ENCODE data around the gene SCD5. TPM values are rescaled to one million over a fixed set of nuclear protein-coding genes. Genes with fewer than 3 reads are reported as not detected.
A peak's percentile ranks its signal among the peaks of the same experiment; 100 is the strongest.

The SCD5 gene
- total RNA-seq, 6 experiments from 2014 or later = 0.62 to 1.4 (median 0.96) TPM

GRCh38 chr4:82803746-82804145 lies 5.2 kb upstream of the SCD5 start:
- H3K27ac ChIP-seq = no peak overlapping the region

GRCh38 chr4:82802911-82803310 lies 4.3 kb upstream of the SCD5 start:
- H3K9me3 ChIP-seq = no peaks in the 10 kb centered on the region
- peaks cover 0 to 14% (median 0%) of the 10 kb centered on the region in 4 donors for H3K4me1 ChIP-seq
- H3K27ac ChIP-seq = no peak overlapping the region
- no peaks in the 10 kb centered on the region for H3K27me3 ChIP-seq
- DNase-seq = no peak
- WGBS (ENCODE audit: insufficient coverage, low coverage, low lambda C conversion rate, missing lambda C conversion rate) = 24% methylated on average over 2 of the region's 2 CpGs
- TF ChIP-seq CTCF (IDR thresholded peaks at IDR 0.05) = no peak
- no peak overlapping the region for H3K4me3 ChIP-seq
- ATAC-seq = no peak
- intact Hi-C loops (cut with DNase I) = no loop called here
- no peaks in the 10 kb centered on the region for H3K36me3 ChIP-seq

More at GRCh38 chr4:82803746-82804145, 5.2 kb upstream of the SCD5 start:
- H3K4me3 ChIP-seq = no peak overlapping the region
- H3K9me3 ChIP-seq = no peaks in the 10 kb centered on the region
- TF ChIP-seq POLR2A (IDR thresholded peaks at IDR 0.05) (no peak), CTCF (IDR thresholded peaks at IDR 0.05) (no peak)
- DNase-seq = no peak
- no peaks in the 10 kb centered on the region for H3K27me3 ChIP-seq
- intact Hi-C loops (cut with DNase I) = no loop called here
- no peak for ATAC-seq
- peaks cover 0 to 5% (median 0%) of the 10 kb centered on the region in 4 donors for H3K4me1 ChIP-seq
- no peaks in the 10 kb centered on the region for H3K36me3 ChIP-seq
- 83% methylated on average over 4 of the region's 4 CpGs for WGBS (ENCODE audit: insufficient coverage, low coverage, low lambda C conversion rate, missing lambda C conversion rate)

- H3K27me3 ChIP-seq = no peaks in the 10 kb centered on the region
- no peak overlapping the region for H3K27ac ChIP-seq
- ATAC-seq (peak in 1 of 4 donors; percentile 18), DNase-seq (no peak)
- H3K36me3 ChIP-seq = no peaks in the 10 kb centered on the region
- TF ChIP-seq POLR2A (IDR thresholded peaks at IDR 0.05) = no peak
- TF ChIP-seq CTCF (IDR thresholded peaks at IDR 0.05) = peak in 2 of 4 donors; percentile 22 to 34
- intact Hi-C loops (cut with DNase I) = no loop called here
- H3K4me3 ChIP-seq = no peak overlapping the region
- peaks cover 0 to 18% (median 4%) of the 10 kb centered on the region in 4 donors for H3K4me1 ChIP-seq
- WGBS (ENCODE audit: insufficient coverage, low coverage, low lambda C conversion rate, missing lambda C conversion rate) = 63% methylated on average over 3 of the region's 3 CpGs
- H3K9me3 ChIP-seq = no peaks in the 10 kb centered on the region
Observed at GRCh38 chr4:82801910-82802521, 3.4 kb upstream of the SCD5 start.

- Histone ChIP-seq H3K36me3 (no peaks in the 10 kb centered on the region), H3K27me3 (no peaks in the 10 kb centered on the region), H3K4me3 (peak overlapping the region; percentile 47 to 55 (median 49)), H3K27ac (no peak overlapping the region), H3K9me3 (no peaks in the 10 kb centered on the region), H3K4me1 (peaks cover 0 to 18% (median 4%) of the 10 kb centered on the region in 4 donors)
- ATAC-seq (peak in 1 of 4 donors; percentile 8), DNase-seq (no peak)
- TF ChIP-seq POLR2A (IDR thresholded peaks at IDR 0.05) (no peak), CTCF (IDR thresholded peaks at IDR 0.05) (no peak)
- WGBS (ENCODE audit: insufficient coverage, low coverage, low lambda C conversion rate, missing lambda C conversion rate) = 10% methylated on average over 15 of the region's 25 CpGs
- intact Hi-C loops (cut with DNase I) = no loop called here
Observed at GRCh38 chr4:82799006-82799881, 648 bp upstream of the SCD5 start.

Data from right lobe of liver (tissue), 6 donors.